ENCODE results near the gene GOLGA7B. TPM values are rescaled to one million over a fixed set of nuclear protein-coding genes. Genes with fewer than 3 reads are reported as not detected.

GOLGA7B gene
- total and polyA plus RNA-seq, 2 donors (not counting 1 experiment from before 2014, with no cell fraction given): 0.01 TPM; not detected in 1

DNA sequence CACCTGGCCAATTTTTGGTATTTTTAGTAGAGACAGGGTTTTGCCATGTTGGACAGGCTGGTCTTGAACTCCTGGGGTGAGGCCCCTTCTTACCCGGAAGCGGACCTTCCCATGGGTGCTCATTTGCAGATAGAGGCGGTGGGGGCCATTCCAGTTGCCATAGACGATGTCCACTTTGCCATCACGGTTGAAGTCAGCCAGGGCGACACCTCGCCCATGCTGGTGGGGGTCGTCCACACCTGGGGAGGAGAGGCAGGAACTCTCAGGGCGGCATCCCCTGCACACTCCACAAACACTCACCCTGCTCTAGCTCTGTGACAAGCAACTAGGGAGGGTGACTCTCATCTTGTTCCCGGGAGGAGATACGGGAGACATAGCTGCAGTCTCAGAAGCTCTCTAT lies 54.9 kb downstream of the GOLGA7B start:
- H3K9me3 Mint-ChIP-seq (ENCODE audit: insufficient read depth): no peaks in the 10 kb centered on the region
- TF ChIP-seq, protein P1, sequence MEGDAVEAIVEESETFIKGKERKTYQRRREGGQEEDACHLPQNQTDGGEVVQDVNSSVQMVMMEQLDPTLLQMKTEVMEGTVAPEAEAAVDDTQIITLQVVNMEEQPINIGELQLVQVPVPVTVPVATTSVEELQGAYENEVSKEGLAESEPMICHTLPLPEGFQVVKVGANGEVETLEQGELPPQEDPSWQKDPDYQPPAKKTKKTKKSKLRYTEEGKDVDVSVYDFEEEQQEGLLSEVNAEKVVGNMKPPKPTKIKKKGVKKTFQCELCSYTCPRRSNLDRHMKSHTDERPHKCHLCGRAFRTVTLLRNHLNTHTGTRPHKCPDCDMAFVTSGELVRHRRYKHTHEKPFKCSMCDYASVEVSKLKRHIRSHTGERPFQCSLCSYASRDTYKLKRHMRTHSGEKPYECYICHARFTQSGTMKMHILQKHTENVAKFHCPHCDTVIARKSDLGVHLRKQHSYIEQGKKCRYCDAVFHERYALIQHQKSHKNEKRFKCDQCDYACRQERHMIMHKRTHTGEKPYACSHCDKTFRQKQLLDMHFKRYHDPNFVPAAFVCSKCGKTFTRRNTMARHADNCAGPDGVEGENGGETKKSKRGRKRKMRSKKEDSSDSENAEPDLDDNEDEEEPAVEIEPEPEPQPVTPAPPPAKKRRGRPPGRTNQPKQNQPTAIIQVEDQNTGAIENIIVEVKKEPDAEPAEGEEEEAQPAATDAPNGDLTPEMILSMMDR (IDR thresholded peaks at IDR 0.05): no peak
- no peak for TF ChIP-seq EZH2 (IDR thresholded peaks at IDR 0.05; ENCODE audit: borderline replicate concordance, insufficient read depth, low read depth, low read length, poor library complexity, severe bottlenecking)
- CTCF ChIA-PET: interaction anchor here (0.6 to 2.2 kb wide), 2 partner anchors 10 to 186 kb away, joined by 3 to 12 read pairs; no protein-coding TSS in a partner anchor

DNA sequence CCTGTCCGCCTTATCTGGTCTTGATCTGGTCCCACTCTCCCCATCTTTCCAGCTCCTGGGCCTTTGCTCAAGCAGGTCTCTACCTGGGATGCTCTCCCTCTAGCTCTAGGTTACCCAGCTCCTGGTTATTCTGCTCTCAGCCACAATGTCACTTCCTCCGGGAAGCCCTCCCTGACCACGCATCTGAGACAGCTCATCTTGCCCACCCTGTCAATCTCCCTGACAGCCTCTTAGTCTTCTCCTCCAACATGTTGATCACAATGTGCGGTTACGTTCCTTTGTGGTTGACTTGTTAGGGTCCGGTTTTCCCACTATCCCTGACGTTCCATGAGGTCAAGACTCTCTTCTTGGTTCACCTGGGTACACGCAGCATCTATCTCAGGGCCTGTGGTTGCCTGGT lies 55.6 kb downstream of the GOLGA7B start:
- H3K4me2 ChIP-seq (replicated peaks; ENCODE audit: low read depth, low read length, poor library complexity, severe bottlenecking): no peak overlapping the region
- WGBS (ENCODE audit: insufficient coverage): 51% methylated on average over 7 of the region's 8 CpGs
- ATAC-seq (ENCODE audit: low read depth) (no peak), DNase-seq (no peak)
- ChIA-PET POLR2A (no interaction called here), CTCF (interaction anchor here (0.6 to 2.2 kb wide), 2 partner anchors 9 to 187 kb away, joined by 3 to 12 read pairs; no protein-coding TSS in a partner anchor)
- peaks cover 31% of the 10 kb centered on the region for H3K27me3 Mint-ChIP-seq
- H3K9me3 Mint-ChIP-seq (ENCODE audit: insufficient read depth): no peaks in the 10 kb centered on the region
- no peaks in the 10 kb centered on the region for H3K4me1 Mint-ChIP-seq
- H3K79me2 ChIP-seq (ENCODE audit: control insufficient read depth, insufficient read depth, low read length): no peaks in the 10 kb centered on the region
- H3K27ac ChIP-seq (ENCODE audit: low read length in 2 of 2): no peak overlapping the region
- H2AFZ ChIP-seq (ENCODE audit: insufficient read depth, low read depth, low read length, poor library complexity, severe bottlenecking): no peak overlapping the region
- peaks cover 0 to 7% (median 2%) of the 10 kb centered on the region in 4 experiments for H3K27me3 ChIP-seq (replicated peaks in 1 of 4; ENCODE audit: control extremely low read depth in 1 of 4, control insufficient read depth in 3 of 4, insufficient read depth in 4 of 4, low read length in 3 of 4)
- no peaks in the 10 kb centered on the region for H3K36me3 ChIP-seq (replicated peaks in 1 of 2; ENCODE audit: control extremely low read depth in 1 of 2, control insufficient read depth in 1 of 2, extremely low read depth in 1 of 2, insufficient read depth in 2 of 2, low read length in 1 of 2)
- H3K9ac ChIP-seq (ENCODE audit: low read length): no peak overlapping the region
- H4K20me1 ChIP-seq (ENCODE audit: control insufficient read depth, insufficient read depth, low read length, poor library complexity, severe bottlenecking): no peaks in the 10 kb centered on the region
- H3K27ac Mint-ChIP-seq: no peak overlapping the region
- intact Hi-C loops (cut with micrococcal nuclease): no loop called here
- H3K9me3 ChIP-seq (ENCODE audit: control extremely low read depth in 1 of 3, control insufficient read depth in 2 of 3, insufficient read depth in 1 of 3, low read length in 2 of 3): no peaks in the 10 kb centered on the region
- TF ChIP-seq EZH2 (IDR thresholded peaks at IDR 0.05; ENCODE audit: borderline replicate concordance, insufficient read depth, low read depth, low read length, poor library complexity, severe bottlenecking): no peak
- TF ChIP-seq, protein P1 (IDR thresholded peaks at IDR 0.05): no peak
- no peak overlapping the region for H3K4me3 Mint-ChIP-seq
- no peak overlapping the region for H3K4me3 ChIP-seq (ENCODE audit: control extremely low read depth in 1 of 5, extremely low read depth in 1 of 5, insufficient read depth in 1 of 5, low read depth in 2 of 5, low read length in 4 of 5)
- no peaks in the 10 kb centered on the region for H3K4me1 ChIP-seq (ENCODE audit: control insufficient read depth in 2 of 2, insufficient read depth in 2 of 2, low read length in 2 of 2)

More for the DNA sequence above, 54.9 kb downstream of the GOLGA7B start:
- H3K4me2 ChIP-seq (replicated peaks; ENCODE audit: low read depth, low read length, poor library complexity, severe bottlenecking): no peak overlapping the region
- WGBS (ENCODE audit: insufficient coverage): 96% methylated on average over 8 of the region's 11 CpGs
- no peak for DNase-seq
- no peak for ATAC-seq (ENCODE audit: low read depth)
- H3K36me3 ChIP-seq (replicated peaks in 1 of 2; ENCODE audit: control extremely low read depth in 1 of 2, control insufficient read depth in 1 of 2, extremely low read depth in 1 of 2, insufficient read depth in 2 of 2, low read length in 1 of 2): no peaks in the 10 kb centered on the region
- no peak overlapping the region for H3K27ac ChIP-seq (ENCODE audit: low read length in 2 of 2)
- H3K27me3 ChIP-seq (replicated peaks in 1 of 4; ENCODE audit: control extremely low read depth in 1 of 4, control insufficient read depth in 3 of 4, insufficient read depth in 4 of 4, low read length in 3 of 4): peaks cover 0 to 7% (median 2%) of the 10 kb centered on the region in 4 experiments
- H2AFZ ChIP-seq (ENCODE audit: insufficient read depth, low read depth, low read length, poor library complexity, severe bottlenecking): no peak overlapping the region
- H3K79me2 ChIP-seq (ENCODE audit: control insufficient read depth, insufficient read depth, low read length): no peaks in the 10 kb centered on the region
- peaks cover 27% of the 10 kb centered on the region for H3K27me3 Mint-ChIP-seq
- H4K20me1 ChIP-seq (ENCODE audit: control insufficient read depth, insufficient read depth, low read length, poor library complexity, severe bottlenecking): no peaks in the 10 kb centered on the region
- H3K27ac Mint-ChIP-seq: no peak overlapping the region
- no peak overlapping the region for H3K4me3 ChIP-seq (ENCODE audit: control extremely low read depth in 1 of 5, extremely low read depth in 1 of 5, insufficient read depth in 1 of 5, low read depth in 2 of 5, low read length in 4 of 5)
- H3K4me3 Mint-ChIP-seq: no peak overlapping the region
- no peaks in the 10 kb centered on the region for H3K9me3 ChIP-seq (ENCODE audit: control extremely low read depth in 1 of 3, control insufficient read depth in 2 of 3, insufficient read depth in 1 of 3, low read length in 2 of 3)
- H3K9ac ChIP-seq (ENCODE audit: low read length): no peak overlapping the region
- H3K4me1 ChIP-seq (ENCODE audit: control insufficient read depth in 2 of 2, insufficient read depth in 2 of 2, low read length in 2 of 2): no peaks in the 10 kb centered on the region
- no peaks in the 10 kb centered on the region for H3K4me1 Mint-ChIP-seq
- intact Hi-C loops (cut with micrococcal nuclease): no loop called here
- POLR2A ChIA-PET: no interaction called here

Data from B cell (primary cell).